RWPE1 (cell line): ENCODE results near the gene KLHL2.
"Not testable (repeated sequence)": the region's sequence is repeated elsewhere in the genome, so short reads cannot be mapped to it uniquely, and the experiment has no call there.

ENCODE experiments used
- CTCF ChIA-PET: fragments of 350-600 bp; sonication (Branson Sonifier 250); formaldehyde crosslinking; extraction: SDS; loops from one replicate; lab custom pipeline; 2021; lab: Yijun Ruan, JAX
- POLR2A ChIA-PET: fragments of 400-600 bp; formaldehyde crosslinking; extraction: SDS; loops from one replicate; lab custom pipeline; 2020; ENCODE audit warnings: antibody characterized with exemption; ENCODE audit not compliant: low non-redundant PET; lab: Yijun Ruan, JAX
- DNase-seq: peaks from one replicate; pipeline ENCODE4 v3.0.0; 2012; ENCODE audit warnings: low spot score
- H3K27ac ChIP-seq: fragments of 450-650 bp; 2 replicates; pipeline ENCODE4 v1.5.1; 2017
- CTCF ChIP-seq: fragments of 450-650 bp; conservative IDR thresholded peaks from 2 replicates; pipeline ENCODE4 v1.5.1; 2017; ENCODE audit warnings: low read depth, mild to moderate bottlenecking

The KLHL2 gene

DNA sequence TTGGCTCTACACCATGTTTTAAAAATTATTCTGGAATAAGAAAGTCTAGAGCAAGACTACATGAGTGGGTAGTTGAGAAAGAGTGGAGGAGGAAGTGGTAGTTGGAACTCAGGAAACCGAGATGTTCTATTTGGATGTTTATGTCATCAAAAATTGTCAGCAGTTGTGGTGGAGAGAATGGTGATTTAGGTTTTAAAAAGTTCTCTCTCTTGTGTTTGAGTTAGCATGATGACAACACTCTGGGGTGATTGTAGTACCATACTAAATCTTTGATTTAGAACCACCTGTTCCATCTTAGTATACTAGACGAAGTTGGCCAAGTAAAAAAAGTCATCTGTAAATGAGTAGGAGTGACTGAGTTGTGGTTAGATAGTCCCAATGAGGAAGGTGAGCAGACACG, 40.7 kb downstream of the KLHL2 start:
- CTCF ChIA-PET, result no interaction called here
- H3K27ac ChIP-seq, result no peak overlapping the region
- DNase-seq, result no peak
- no peak for TF ChIP-seq CTCF
- POLR2A ChIA-PET, result no interaction called here

DNA sequence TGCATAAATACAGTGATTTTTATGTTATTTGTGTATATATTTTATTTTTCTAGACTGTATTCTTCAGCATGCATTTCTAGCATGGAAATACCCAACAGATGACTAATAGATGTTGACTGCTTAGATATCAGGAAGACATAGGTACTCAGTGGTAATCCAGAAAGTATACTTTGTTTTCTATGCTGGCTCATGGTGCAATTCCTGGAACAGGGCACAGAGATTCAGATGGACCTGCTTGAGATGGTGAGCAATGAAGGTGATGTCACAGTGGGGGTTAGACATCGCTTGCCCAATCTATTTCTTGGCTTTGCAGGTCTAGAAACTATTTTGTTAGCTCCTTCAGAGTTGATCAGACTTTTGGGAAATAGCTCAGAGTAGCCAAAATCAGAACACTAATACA, 41.5 kb downstream of the KLHL2 start:
- CTCF ChIA-PET, DNase-seq, POLR2A ChIA-PET, H3K27ac ChIP-seq: not testable (repeated sequence)

DNA sequence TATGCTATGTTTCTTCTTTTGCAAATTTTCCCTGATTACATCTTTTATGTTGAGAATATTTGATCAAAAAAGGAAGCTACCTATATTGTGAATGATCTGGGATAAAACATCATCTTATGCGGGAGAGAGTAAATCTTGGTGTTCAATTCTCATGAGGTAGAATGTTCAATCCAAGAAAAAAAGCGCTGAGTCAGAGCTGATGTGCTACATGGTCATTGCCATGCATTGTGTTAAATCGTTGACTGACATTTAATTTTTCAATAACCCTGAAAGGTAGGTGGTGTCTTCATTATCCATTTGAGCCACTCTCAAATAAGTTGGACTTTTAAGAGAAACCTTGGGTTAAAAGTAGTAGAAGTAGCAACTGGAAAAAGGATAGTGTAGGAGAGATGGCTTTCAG, 47.4 kb downstream of the KLHL2 start:
- POLR2A ChIA-PET, H3K27ac ChIP-seq, DNase-seq: not testable (repeated sequence)
- CTCF ChIA-PET, result interaction anchor here (0.7 kb wide), 1 partner anchor 568 kb away, joined by 3 read pairs; no protein-coding TSS in a partner anchor

- POLR2A ChIA-PET, DNase-seq, H3K27ac ChIP-seq: not testable (repeated sequence)
- CTCF ChIA-PET, result interaction anchor here (0.7 kb wide), 1 partner anchor 569 kb away, joined by 3 read pairs; no protein-coding TSS in a partner anchor
Observed at GRCh38 chr4:165255439-165255838, 48.1 kb downstream of the KLHL2 start.

DNA sequence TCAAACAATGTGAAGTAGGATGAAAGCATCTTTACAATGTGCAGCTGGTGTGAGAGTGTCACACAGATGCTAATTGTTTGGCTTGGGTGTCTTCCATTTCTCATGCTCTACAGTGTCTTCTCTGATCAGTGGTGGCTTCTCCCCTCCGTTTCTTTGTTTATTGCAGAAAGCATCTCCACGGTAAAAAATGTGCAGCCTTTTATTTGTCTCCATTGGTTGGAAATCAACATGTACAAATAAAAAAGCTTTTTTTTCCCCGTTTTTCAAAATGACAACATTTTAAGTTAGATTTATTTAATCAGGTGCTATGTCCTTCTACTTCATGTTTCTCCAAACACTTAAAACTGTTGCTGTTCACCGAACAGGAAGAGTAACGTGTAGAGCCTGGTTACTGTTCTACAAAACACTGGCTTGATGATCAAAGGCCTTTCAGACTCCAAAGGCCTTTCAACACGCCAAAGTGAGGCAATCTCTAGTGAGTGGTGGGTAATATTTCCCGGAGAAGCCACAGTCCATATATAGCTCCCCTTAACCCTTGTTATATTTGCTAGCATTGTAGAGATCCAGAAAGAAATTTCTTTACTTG, 48.8 kb downstream of the KLHL2 start:
- POLR2A ChIA-PET, CTCF ChIA-PET: not testable (repeated sequence)

DNA sequence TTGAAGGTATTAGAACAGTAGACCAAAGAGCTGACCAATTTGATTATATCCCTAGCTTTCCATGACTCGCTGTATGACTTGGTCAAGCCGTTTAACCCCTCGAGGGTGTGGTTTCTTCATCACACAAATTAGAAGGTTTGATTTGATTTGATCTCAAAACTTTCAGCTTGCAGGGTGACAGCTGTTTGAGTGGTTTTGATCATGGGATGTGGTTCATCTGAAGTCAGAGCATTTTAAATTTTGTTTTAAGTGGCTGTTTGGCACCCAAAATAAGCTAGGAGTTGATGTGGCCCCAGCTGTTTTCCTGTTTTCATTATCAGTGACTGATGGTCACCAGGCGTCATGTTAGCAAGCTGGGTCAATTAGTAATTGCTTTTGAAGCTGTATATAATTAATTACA, 52.4 kb downstream of the KLHL2 start:
- CTCF ChIA-PET, DNase-seq, POLR2A ChIA-PET, H3K27ac ChIP-seq: not testable (repeated sequence)

More for the DNA sequence above, 48.8 kb downstream of the KLHL2 start:
- DNase-seq, H3K27ac ChIP-seq: not testable (repeated sequence)

- POLR2A ChIA-PET, H3K27ac ChIP-seq, DNase-seq, CTCF ChIA-PET: not testable (repeated sequence)
Observed at GRCh38 chr4:165262306-165262705, 54.9 kb downstream of the KLHL2 start.

DNA sequence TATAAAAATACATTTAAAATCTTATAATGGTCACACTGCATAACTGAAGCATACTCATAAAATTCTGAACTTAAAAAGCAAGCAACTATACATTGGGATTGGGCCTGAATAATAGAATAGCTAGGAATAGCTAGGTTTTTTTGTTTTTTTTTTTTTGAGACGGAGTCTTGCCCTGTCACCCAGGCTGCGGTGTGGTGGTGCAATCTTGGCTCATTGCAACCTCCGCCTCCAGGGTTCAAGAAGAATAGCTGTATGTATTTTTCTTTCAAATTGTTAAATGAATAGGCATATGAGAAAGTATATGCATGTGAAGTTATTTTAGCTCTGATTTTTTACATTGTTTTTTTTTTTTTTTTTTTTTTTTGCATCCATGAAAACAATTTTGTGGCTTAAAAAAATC, 56.1 kb downstream of the KLHL2 start:
- POLR2A ChIA-PET, DNase-seq, H3K27ac ChIP-seq: not testable (repeated sequence)
- CTCF ChIA-PET, result interaction anchor here (0.6 kb wide), 1 partner anchor 496 kb away, joined by 5 read pairs; no protein-coding TSS in a partner anchor

DNA sequence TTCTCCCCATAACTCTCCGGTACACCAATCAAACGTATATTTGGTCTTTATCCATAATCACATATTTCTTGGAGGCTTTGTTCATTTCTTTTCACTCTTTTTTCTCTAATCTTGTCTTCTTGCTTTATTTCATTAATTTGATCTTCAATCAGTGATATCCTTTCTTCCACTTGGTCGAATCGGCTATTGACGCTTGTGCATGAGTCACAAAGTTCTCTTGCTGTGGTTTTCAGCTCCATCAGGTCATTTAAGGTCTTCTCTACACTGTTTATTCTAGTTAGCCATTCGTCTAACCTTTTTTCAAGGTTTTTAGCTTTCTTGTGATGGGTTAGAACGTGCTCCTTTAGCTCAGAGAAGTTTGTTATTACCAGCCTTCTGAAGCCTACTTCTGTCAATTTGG, 62.6 kb downstream of the KLHL2 start:
- H3K27ac ChIP-seq, DNase-seq, POLR2A ChIA-PET: not testable (repeated sequence)
- CTCF ChIA-PET, result interaction anchor here (0.9 kb wide), 1 partner anchor 139 kb away, joined by 3 read pairs; no protein-coding TSS in a partner anchor

DNA sequence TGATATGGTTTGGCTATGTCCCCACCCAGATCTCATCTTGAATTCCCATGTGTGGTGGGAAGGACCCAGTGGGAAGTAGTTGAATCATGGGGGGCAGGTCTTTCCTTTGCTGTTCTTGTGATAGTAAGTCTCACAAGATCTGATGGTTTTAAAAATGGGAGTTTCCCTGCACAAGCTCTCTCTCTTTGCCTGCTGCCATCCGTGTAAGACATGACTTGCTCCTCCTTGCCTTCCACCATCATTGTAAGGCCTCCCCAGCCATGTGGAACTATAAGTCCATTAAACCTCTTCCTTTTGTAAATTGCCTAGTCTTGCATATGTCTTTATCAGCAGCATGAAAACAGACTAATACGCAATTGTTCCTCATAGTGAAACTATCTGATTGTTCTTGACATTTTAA, 66.1 kb downstream of the KLHL2 start:
- POLR2A ChIA-PET, H3K27ac ChIP-seq, DNase-seq, CTCF ChIA-PET: not testable (repeated sequence)

DNA sequence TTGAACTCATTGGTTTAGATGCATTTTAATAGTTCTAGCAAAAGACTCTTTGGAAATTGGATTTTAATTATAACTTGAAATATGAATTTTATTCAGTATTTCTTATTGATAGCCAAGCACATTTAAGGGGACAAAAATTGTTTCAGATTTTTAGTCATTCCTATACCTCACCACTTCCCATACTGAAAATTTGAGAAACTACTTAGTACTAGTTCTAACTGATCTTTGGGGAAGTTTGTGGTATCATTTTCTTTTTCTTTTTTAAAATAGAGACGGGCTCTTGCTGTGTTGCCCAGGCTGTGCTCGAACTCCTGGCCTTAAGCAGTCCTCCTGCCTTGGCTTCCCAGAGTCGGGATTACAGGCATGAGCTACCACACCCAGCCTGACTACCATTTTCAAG, 68.0 kb downstream of the KLHL2 start:
- CTCF ChIA-PET, POLR2A ChIA-PET: not testable (repeated sequence)

DNA sequence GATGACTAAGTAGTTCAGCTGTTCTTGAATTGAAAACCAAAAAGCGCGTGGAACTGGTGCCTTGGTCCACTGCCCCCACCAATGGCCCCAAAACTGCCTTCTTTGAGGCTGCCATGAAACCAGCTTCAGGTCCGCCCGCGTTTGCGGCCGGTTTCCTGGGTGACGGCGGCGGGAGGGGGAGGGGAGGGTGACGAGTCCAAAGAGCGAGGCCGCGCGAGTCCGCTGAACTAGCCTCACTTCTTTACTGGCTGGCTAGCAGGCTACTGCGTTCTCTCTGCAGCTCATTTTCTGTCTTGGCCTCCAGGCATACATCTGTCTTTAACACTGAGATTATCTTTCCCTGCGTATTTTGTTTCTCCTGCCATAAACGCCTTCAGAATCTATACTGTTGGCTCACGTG, 72.2 kb downstream of the KLHL2 start:
- CTCF ChIA-PET, DNase-seq, POLR2A ChIA-PET, H3K27ac ChIP-seq: not testable (repeated sequence)

More for the DNA sequence above, 68.0 kb downstream of the KLHL2 start:
- H3K27ac ChIP-seq, DNase-seq: not testable (repeated sequence)

- POLR2A ChIA-PET, DNase-seq, H3K27ac ChIP-seq: not testable (repeated sequence)
- CTCF ChIA-PET, result interaction anchor here (0.6 to 1.3 kb wide), 2 partner anchors 154 to 518 kb away, joined by 3 to 6 read pairs; no protein-coding TSS in a partner anchor
Observed at GRCh38 chr4:165284697-165285096, 77.3 kb downstream of the KLHL2 start.

GRCh38 chr4:165286619-165287340, 79.4 kb downstream of the KLHL2 start:
- CTCF ChIA-PET, H3K27ac ChIP-seq, DNase-seq, POLR2A ChIA-PET: not testable (repeated sequence)
